ENCODE measurements around the gene RFX4.

RFX4 gene

DNA sequence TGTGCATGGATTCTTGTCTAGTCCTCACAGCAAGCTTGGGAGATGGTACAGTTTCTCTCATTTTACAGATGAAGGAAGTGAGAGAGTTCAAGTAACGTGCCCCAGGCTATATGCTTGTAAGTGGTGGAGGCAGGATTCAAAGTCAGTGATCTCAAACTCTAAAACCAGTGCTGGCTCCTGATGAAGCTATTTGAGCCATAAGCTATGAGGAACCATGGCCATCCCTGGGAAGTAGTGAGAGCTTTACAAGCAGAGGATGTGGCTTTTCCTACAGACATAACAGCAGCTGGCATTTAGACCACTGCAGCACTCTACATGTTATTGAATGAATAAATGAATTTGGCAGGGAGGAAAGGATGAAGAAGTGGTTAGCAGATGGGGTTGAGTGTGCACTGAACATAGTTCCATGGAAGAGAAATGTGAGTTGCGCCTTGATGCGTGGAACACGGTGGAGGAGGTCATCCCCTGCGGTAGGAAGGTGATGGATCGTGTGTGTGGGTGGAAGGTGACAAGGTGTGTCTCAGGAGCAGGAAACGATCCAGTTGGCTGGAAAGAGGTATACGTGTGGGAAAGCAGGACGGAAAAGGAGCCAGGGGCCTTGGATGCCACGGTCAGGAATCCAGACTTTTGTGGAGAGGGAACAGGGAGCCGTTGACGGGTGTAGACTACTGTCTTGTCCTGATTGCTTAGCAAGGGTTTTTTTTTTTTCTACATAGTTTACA lies 65.2 kb downstream of the RFX4 start:
- TF ChIP-seq, protein P1, sequence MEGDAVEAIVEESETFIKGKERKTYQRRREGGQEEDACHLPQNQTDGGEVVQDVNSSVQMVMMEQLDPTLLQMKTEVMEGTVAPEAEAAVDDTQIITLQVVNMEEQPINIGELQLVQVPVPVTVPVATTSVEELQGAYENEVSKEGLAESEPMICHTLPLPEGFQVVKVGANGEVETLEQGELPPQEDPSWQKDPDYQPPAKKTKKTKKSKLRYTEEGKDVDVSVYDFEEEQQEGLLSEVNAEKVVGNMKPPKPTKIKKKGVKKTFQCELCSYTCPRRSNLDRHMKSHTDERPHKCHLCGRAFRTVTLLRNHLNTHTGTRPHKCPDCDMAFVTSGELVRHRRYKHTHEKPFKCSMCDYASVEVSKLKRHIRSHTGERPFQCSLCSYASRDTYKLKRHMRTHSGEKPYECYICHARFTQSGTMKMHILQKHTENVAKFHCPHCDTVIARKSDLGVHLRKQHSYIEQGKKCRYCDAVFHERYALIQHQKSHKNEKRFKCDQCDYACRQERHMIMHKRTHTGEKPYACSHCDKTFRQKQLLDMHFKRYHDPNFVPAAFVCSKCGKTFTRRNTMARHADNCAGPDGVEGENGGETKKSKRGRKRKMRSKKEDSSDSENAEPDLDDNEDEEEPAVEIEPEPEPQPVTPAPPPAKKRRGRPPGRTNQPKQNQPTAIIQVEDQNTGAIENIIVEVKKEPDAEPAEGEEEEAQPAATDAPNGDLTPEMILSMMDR (IDR thresholded peaks at IDR 0.05; ENCODE audit: low read depth, low read length), result no peak
- no peak for DNase-seq (ENCODE audit: extremely low read depth, low read depth)

DNA sequence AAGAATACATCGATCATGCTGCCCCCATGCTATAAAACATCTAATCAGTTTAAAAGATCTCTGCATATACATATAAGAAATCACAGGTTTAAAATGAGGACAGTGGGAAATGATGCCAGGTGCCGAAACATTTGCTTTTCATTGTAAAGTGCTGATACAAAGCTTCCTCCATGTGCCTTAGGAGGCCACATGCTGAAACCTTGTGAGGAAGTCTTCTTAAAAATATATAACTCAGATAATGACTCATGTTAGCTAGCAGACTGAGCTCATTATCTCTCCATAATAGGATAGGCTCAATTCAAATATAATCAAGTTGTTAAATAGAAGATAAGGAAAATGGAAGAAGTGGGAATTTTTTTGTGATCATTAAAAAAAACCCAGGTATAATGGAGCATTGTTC lies 65.9 kb downstream of the RFX4 start:
- DNase-seq (ENCODE audit: extremely low read depth, low read depth), result no peak
- TF ChIP-seq, protein P1 (IDR thresholded peaks at IDR 0.05; ENCODE audit: low read depth, low read length), result no peak

GRCh38 chr12:106651552-106651951 lies 68.7 kb downstream of the RFX4 start:
- no peak for DNase-seq (ENCODE audit: extremely low read depth, low read depth)
- TF ChIP-seq, protein P1 (IDR thresholded peaks at IDR 0.05; ENCODE audit: low read depth, low read length), result no peak

DNA sequence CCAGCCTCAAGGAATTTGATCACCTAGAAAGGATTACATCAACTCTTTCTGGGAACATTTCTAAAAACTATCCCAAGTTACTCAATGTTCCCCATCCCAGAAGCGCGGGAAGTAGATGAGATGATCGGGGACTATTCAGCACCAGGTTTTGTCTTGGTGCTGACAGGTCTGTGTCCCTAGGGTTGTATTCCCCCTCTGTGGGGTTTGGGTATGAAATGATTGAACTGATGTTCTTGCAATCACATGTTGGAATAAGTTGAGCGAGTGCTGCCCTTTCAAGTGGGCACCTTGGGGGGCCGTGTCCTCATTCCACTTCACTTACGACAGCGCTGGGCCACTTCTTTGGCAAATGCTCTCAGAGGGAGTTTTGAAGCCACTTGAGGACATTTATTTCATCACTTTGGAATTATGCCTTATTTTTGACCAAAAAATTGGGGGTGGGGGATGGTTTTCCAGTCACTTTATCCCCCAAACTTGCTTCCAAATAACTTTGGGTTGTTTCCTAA lies 69.8 kb downstream of the RFX4 start:
- TF ChIP-seq, protein P1 (IDR thresholded peaks at IDR 0.05; ENCODE audit: low read depth, low read length), result no peak
- no peak for DNase-seq (ENCODE audit: extremely low read depth, low read depth)

GRCh38 chr12:106655577-106655976 lies 72.8 kb downstream of the RFX4 start:
- TF ChIP-seq, protein P1 (IDR thresholded peaks at IDR 0.05; ENCODE audit: low read depth, low read length), result no peak

DNA sequence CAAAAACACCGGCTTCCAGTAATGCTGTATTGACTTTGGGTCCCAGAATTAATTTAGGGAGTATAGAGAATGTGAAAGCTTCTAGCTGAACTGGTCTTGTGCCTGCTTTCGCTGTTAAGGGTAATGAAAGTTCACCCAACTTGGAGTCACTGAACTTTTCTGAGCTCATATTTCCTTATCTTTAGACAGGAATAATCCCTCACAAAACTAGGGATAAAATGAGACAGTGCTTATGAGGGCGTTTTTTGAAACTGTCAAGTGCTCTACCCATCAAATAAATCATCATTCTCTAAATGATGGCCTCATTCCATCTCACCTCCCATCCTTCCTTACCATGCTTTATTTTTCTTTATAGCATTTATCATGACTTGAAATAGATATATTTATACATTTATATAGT lies 74.7 kb downstream of the RFX4 start:
- DNase-seq (ENCODE audit: extremely low read depth, low read depth), result no peak
- TF ChIP-seq, protein P1 (IDR thresholded peaks at IDR 0.05; ENCODE audit: low read depth, low read length), result no peak

More at GRCh38 chr12:106655577-106655976, 72.8 kb downstream of the RFX4 start:
- DNase-seq (ENCODE audit: extremely low read depth, low read depth), result no peak

GRCh38 chr12:106663385-106663784 lies 80.6 kb downstream of the RFX4 start:
- TF ChIP-seq, protein P1 (IDR thresholded peaks at IDR 0.05; ENCODE audit: low read depth, low read length), result no peak

More at GRCh38 chr12:106663385-106663784, 80.6 kb downstream of the RFX4 start:
- no peak for DNase-seq (ENCODE audit: extremely low read depth, low read depth)
